Muscle layer of colon (tissue), 2 donors: Measurements from ENCODE around the gene OR10R2.
"Not testable (repeated sequence)": the region's sequence is repeated elsewhere in the genome, so short reads cannot be mapped to it uniquely, and the experiment has no call there.

ENCODE experiments used
- H3K27ac ChIP-seq: one replicate; pipeline ENCODE4 v1.7.0; 2013; ENCODE audit warnings: low read depth, mild to moderate bottlenecking, low read length, moderate library complexity
- H3K27me3 ChIP-seq, 2 donors: one replicate each; pipeline ENCODE4 v1.7.0; 2013; ENCODE audit warnings: low read length in 2 of 2, mild to moderate bottlenecking in 2 of 2; ENCODE audit not compliant: insufficient read depth in 2 of 2, control insufficient read depth in 1 of 2
- H3K36me3 ChIP-seq: one replicate; pipeline ENCODE4 v1.7.0; 2013; ENCODE audit warnings: mild to moderate bottlenecking, low read length; ENCODE audit not compliant: insufficient read depth
- H3K4me1 ChIP-seq: one replicate; pipeline ENCODE4 v1.7.0; 2013; ENCODE audit warnings: mild to moderate bottlenecking, low read length; ENCODE audit not compliant: insufficient read depth
- H3K4me3 ChIP-seq, 2 donors: one replicate each; pipeline ENCODE4 v1.7.0; 2013; ENCODE audit warnings: low read length in 2 of 2, low read depth in 1 of 2, mild to moderate bottlenecking in 1 of 2, moderate library complexity in 1 of 2
- H3K9ac ChIP-seq: one replicate; pipeline ENCODE4 v1.7.0; 2013; ENCODE audit warnings: low read length
- H3K9me3 ChIP-seq: one replicate; pipeline ENCODE4 v1.7.0; 2013; ENCODE audit warnings: mild to moderate bottlenecking, low read length
- donor health status: abdominal sarcoma.
- donor health status: Adenocarcinoma of cecum.

Gene OR10R2

GRCh38 chr1:158471920-158472319, at the start of gene OR10R2:
TSS of gene OR10R2 (plus strand) at chr1:158472220. CDS start at chr1:158472326, 106 bp downstream.
- no peak within 1 kb of the TSS for H3K4me3 ChIP-seq
- H3K9me3 ChIP-seq, result no peaks in the 10 kb centered on the region
- H3K36me3 ChIP-seq, result no peaks in the 10 kb centered on the region
- H3K4me1 ChIP-seq, result no peaks in the 10 kb centered on the region
- H3K27me3 ChIP-seq, result no peaks in the 10 kb centered on the region
- H3K27ac ChIP-seq, result no peak within 1 kb of the TSS
- no peak within 1 kb of the TSS for H3K9ac ChIP-seq

- no peaks in the 10 kb centered on the region for H3K9me3 ChIP-seq
- no peaks in the 10 kb centered on the region for H3K4me1 ChIP-seq
- no peaks in the 10 kb centered on the region for H3K36me3 ChIP-seq
- H3K27ac ChIP-seq, result no peak overlapping the region
- H3K4me3 ChIP-seq, result no peak overlapping the region
- no peaks in the 10 kb centered on the region for H3K27me3 ChIP-seq
- H3K9ac ChIP-seq, result no peak overlapping the region
Measured at GRCh38 chr1:158425027-158425426, 47.0 kb upstream of the OR10R2 start.

- no peaks in the 10 kb centered on the region for H3K36me3 ChIP-seq
- no peaks in the 10 kb centered on the region for H3K9me3 ChIP-seq
- H3K9ac ChIP-seq, result no peak within 1 kb of the TSS
- H3K27ac ChIP-seq, result no peak within 1 kb of the TSS
- no peaks in the 10 kb centered on the region for H3K27me3 ChIP-seq
- H3K4me3 ChIP-seq, result no peak within 1 kb of the TSS
- H3K4me1 ChIP-seq, result no peaks in the 10 kb centered on the region
Measured at GRCh38 chr1:158426137-158426536, 45.9 kb upstream of the OR10R2 start, which contains the start of gene OR10K2. TSS of gene OR10K2 (minus strand) at chr1:158426237. CDS start at chr1:158420866, 5,371 bp downstream.

- H3K9me3 ChIP-seq, H3K4me3 ChIP-seq, H3K9ac ChIP-seq, H3K27me3 ChIP-seq, H3K27ac ChIP-seq, H3K4me1 ChIP-seq, H3K36me3 ChIP-seq: not testable (repeated sequence)
Measured at GRCh38 chr1:158430163-158430562, 41.9 kb upstream of the OR10R2 start.

GRCh38 chr1:158434741-158435140, 37.3 kb upstream of the OR10R2 start:
- Histone ChIP-seq H3K9ac (no peak overlapping the region), H3K27me3 (no peaks in the 10 kb centered on the region), H3K27ac (no peak overlapping the region), H3K4me1 (no peaks in the 10 kb centered on the region), H3K9me3 (no peaks in the 10 kb centered on the region), H3K4me3 (no peak overlapping the region), H3K36me3 (no peaks in the 10 kb centered on the region)

GRCh38 chr1:158445376-158445775, 26.6 kb upstream of the OR10R2 start:
- no peaks in the 10 kb centered on the region for H3K27me3 ChIP-seq

GRCh38 chr1:158454537-158454936, 17.5 kb upstream of the OR10R2 start:
- no peak overlapping the region for H3K4me3 ChIP-seq
- H3K9me3 ChIP-seq, result no peaks in the 10 kb centered on the region
- no peaks in the 10 kb centered on the region for H3K4me1 ChIP-seq
- no peak overlapping the region for H3K9ac ChIP-seq
- H3K27ac ChIP-seq, result no peak overlapping the region
- H3K36me3 ChIP-seq, result no peaks in the 10 kb centered on the region
- H3K27me3 ChIP-seq, result no peaks in the 10 kb centered on the region

More at GRCh38 chr1:158445376-158445775, 26.6 kb upstream of the OR10R2 start:
- Histone ChIP-seq H3K9me3 (no peaks in the 10 kb centered on the region), H3K4me3 (no peak overlapping the region), H3K9ac (no peak overlapping the region), H3K36me3 (no peaks in the 10 kb centered on the region), H3K4me1 (no peaks in the 10 kb centered on the region), H3K27ac (no peak overlapping the region)

- Histone ChIP-seq H3K27ac (no peak overlapping the region), H3K4me3 (no peak overlapping the region), H3K4me1 (no peaks in the 10 kb centered on the region), H3K27me3 (no peaks in the 10 kb centered on the region), H3K9ac (no peak overlapping the region), H3K36me3 (no peaks in the 10 kb centered on the region), H3K9me3 (no peaks in the 10 kb centered on the region)
Measured at GRCh38 chr1:158457246-158457645, 14.8 kb upstream of the OR10R2 start.

GRCh38 chr1:158458263-158458662, 13.8 kb upstream of the OR10R2 start:
- Histone ChIP-seq H3K27me3 (no peaks in the 10 kb centered on the region), H3K27ac (no peak overlapping the region), H3K9me3 (no peaks in the 10 kb centered on the region), H3K9ac (no peak overlapping the region), H3K4me3 (no peak overlapping the region), H3K4me1 (no peaks in the 10 kb centered on the region), H3K36me3 (no peaks in the 10 kb centered on the region)

- H3K4me3 ChIP-seq, result no peak within 1 kb of the TSS
- no peaks in the 10 kb centered on the region for H3K9me3 ChIP-seq
- H3K9ac ChIP-seq, result no peak within 1 kb of the TSS
- H3K36me3 ChIP-seq, result no peaks in the 10 kb centered on the region
- no peak within 1 kb of the TSS for H3K27ac ChIP-seq
- H3K27me3 ChIP-seq, result no peaks in the 10 kb centered on the region
- H3K4me1 ChIP-seq, result no peaks in the 10 kb centered on the region
Measured at GRCh38 chr1:158461534-158461933, 10.5 kb upstream of the OR10R2 start, which contains the start of gene OR10K1. TSS of gene OR10K1 (plus strand) at chr1:158461834. CDS start at chr1:158465562, 3,728 bp downstream.

GRCh38 chr1:158485455-158485854, 13.4 kb downstream of the OR10R2 start:
- Histone ChIP-seq H3K36me3 (no peaks in the 10 kb centered on the region), H3K4me1 (no peaks in the 10 kb centered on the region), H3K27ac (no peak overlapping the region), H3K4me3 (no peak overlapping the region), H3K27me3 (no peaks in the 10 kb centered on the region), H3K9ac (no peak overlapping the region), H3K9me3 (no peaks in the 10 kb centered on the region)

GRCh38 chr1:158491316-158491715, 19.3 kb downstream of the OR10R2 start:
- H3K27ac ChIP-seq, result no peak overlapping the region

More at GRCh38 chr1:158491316-158491715, 19.3 kb downstream of the OR10R2 start:
- Histone ChIP-seq H3K9me3 (no peaks in the 10 kb centered on the region), H3K4me3 (no peak overlapping the region), H3K9ac (no peak overlapping the region), H3K4me1 (no peaks in the 10 kb centered on the region), H3K27me3 (no peaks in the 10 kb centered on the region), H3K36me3 (no peaks in the 10 kb centered on the region)
